Raji (cell line): Measurements from ENCODE around the gene SDCBP2.

Source experiments
- POLR2A ChIP-seq: IDR thresholded peaks from 2 replicates; pipeline ENCODE4 v1.6.1; 2011; ENCODE audit warnings: low read depth, low read length, control low read depth; ENCODE audit not compliant: insufficient read depth

Gene SDCBP2

GRCh38 chr20:1313236-1313964, 15.5 kb downstream of the SDCBP2 start:
- no peak for TF ChIP-seq POLR2A

GRCh38 chr20:1312904-1313235, 16.1 kb downstream of the SDCBP2 start:
- no peak for TF ChIP-seq POLR2A

GRCh38 chr20:1312308-1312707, 16.6 kb downstream of the SDCBP2 start:
- no peak for TF ChIP-seq POLR2A

DNA sequence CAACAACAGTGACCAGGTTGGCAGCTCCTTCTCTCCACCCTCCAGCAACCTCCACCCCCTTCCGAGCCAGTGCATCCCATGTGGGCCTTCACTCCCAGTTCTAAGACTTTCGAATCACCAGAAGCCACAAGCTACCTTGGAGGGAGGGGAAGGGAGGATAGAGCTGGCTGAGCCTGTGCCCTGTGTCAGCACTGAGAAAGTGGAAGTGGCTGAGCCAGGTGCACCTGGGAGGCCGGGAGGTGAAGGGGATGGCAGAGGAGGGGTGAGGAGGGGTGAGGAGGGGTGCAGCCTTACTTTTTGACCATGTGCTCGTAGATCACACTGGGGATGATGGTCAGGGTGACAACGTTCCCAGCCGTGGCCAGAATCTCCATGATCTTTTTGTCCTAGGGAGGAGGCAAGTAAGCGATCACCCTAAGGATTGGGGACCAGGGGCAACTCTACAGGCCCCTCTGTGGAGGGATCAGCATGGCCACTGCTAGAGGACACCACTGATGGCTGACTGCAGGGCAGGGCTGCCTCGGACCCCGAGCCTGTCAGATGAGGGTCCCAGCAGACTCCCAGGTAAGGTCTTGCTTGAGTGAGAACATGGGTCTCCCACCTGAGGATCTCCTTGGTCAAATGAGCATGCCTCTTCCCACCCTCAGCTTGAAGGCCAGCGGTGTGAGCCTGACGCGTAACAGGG, 18.3 kb downstream of the SDCBP2 start:
- TF ChIP-seq POLR2A: no peak

- no peak for TF ChIP-seq POLR2A
Observed at GRCh38 chr20:1310071-1310470, 18.9 kb downstream of the SDCBP2 start.

DNA sequence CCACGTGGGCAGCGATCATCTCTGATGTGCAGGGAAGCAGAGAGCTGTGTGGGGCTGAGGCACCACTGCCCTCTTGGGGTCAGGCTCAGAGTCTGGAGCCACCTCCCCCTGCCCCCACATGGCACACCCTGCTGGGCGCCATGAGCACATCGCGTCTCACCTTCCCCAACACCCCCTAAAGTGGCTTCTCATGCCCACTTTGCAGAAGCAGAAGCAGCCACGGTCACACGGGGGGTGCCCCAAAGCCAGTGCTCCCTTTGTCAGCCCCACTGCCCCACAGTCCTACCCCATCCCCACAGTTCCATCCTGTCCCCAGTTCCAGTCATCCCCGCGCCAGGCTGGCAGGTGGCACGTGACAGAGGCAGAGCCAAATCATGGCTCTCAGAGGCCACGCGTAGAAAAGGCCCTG, 19.5 kb downstream of the SDCBP2 start:
- TF ChIP-seq POLR2A: no peak

DNA sequence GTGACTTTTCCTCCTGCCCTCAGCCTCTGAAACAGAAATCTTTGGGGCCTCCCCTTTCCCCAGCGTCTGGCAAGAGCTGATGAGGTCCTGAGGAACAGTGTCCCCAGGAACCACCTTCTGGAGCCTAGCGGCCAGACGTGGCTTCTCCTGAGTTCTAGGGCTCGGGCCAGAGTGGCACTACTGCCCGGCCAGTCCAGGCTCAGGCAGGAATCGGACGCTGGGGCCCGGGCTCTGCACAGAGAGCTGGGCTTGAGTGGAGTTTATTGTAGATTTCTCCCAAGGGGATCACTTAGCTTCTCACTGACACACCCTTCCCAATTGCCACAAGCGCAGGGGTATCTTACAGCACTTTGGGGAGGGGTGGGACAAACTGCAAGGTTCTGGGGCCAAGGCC, 20.2 kb downstream of the SDCBP2 start:
- no peak for TF ChIP-seq POLR2A

DNA sequence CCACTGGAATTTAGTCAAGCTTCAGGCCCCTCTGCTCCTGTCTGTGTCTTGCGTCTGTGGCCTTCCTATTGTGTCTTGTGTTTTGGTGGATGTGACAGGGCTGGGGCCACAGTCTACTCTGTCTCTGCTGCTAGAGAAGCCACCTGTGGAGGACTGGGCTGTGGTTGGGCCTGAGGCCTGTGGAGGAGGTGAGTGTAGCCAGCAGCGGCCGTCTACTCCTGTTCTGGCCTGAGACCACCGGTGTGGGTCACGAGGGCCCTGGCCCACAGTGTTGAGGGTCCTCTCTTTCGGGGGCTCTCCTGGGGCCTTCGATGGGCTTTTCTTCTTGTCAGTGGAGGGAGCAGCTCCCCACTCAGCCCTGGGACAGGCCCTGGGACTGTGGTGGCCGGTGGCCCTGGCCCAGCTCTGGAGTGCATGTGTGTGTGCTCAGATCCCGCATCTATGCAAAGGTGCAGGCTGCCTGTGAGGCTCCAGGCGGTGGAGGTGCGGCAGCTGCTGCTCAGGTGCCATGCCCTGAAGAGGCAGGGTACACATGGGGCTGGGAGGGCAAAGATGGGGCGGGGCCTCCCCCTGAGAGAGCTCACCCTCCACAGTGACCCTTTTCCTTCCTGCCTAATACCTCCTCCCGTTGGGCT, 20.8 kb downstream of the SDCBP2 start:
- TF ChIP-seq POLR2A: no peak

GRCh38 chr20:1307571-1307971, 21.4 kb downstream of the SDCBP2 start:
- no peak for TF ChIP-seq POLR2A

DNA sequence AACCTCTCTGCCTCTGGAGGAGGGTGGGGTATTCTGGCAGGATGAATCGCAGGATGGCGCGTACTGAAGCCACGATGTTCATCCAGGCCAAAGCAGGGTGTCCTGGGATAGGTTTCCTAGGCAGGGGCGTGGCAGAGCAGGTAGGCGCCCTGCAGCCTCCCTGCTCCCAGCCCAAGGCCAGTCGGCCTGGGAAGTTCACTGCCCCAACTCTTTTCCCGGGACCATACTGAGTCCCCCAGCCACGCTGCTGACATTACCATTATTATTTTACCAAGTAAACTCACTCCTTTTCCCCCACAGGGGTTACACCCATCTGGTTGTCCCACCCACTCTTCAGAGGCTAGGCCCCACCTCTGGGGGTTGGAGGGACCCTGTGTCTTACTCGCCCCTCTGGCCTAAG, 21.8 kb downstream of the SDCBP2 start:
- TF ChIP-seq POLR2A: no peak

- no peak for TF ChIP-seq POLR2A
Observed at GRCh38 chr20:1306316-1307135, 22.4 kb downstream of the SDCBP2 start.

DNA sequence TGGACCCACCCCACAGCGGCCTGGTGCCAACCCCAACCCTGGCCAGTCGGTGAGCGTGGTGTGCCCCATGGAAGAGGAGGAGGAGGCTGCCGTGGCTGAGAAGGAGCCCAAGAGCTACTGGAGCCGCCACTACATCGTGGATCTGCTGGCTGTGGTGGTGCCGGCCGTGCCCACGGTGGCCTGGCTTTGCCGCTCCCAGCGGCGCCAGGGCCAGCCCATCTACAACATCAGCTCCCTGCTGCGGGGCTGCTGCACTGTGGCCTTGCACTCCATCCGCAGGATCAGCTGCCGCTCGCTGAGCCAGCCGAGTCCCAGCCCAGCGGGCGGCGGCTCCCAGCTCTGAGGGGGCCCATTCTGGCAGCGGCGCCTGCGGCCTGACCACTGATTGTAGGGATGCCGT, 23.2 kb downstream of the SDCBP2 start:
- TF ChIP-seq POLR2A: no peak

- TF ChIP-seq POLR2A: no peak
Observed at GRCh38 chr20:1304710-1305515, 24.0 kb downstream of the SDCBP2 start.

DNA sequence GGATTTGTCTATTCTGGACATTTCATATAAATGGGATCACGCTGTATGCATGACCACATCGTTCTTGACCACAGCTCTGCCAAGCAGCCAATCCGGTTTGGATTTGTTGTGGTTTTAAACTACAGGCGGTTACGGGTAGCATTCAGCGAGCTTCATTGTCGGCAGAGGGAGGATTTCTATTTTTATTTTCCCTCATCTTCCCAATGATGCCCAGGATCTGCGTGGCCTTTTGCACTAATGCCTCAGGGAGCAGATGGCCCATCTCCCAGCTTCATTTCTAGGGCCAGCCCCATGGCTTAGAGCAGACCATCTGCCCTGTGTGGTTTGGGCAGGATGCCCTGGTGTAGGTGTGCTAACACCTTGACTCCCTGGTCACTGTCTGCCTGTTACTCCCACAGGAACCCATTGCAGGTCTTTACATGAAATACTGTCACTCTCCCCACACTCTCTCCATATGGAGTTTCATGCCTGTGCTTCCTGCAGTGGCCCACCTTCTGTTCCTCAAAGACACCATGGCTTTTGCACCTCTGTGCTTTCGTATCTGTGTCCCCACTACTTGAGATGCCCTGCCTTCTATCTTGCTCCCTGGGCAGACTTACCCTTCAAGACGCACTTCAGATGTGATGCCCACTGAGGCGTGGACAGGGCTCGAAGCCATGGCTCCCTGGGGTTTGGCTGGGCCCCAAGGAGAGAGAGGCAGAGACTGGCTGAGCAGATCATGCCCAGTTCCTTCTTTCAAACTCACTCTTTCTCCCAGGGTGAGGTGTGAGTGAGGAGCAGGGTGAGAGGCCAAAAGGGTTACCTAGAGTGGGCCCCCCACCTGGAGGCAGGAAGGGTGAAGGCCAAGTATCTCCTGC, 26.0 kb downstream of the SDCBP2 start:
- no peak for TF ChIP-seq POLR2A

GRCh38 chr20:1301031-1301529, 27.9 kb downstream of the SDCBP2 start:
- no peak for TF ChIP-seq POLR2A
